Upper lobe of left lung (tissue), 6 donors: Measurements from ENCODE around the gene POLR2I. TPM values are rescaled to one million over a fixed set of nuclear protein-coding genes. Genes with fewer than 3 reads are reported as not detected.

ENCODE experiments used
- ATAC-seq, 2 donors: fragments of 200-7000 bp; cut with Tn5 transposase; one replicate each; pipeline ENCODE4 v1.9.1; 2022; ENCODE audit warnings: mild to moderate bottlenecking in 2 of 2, moderate library complexity in 2 of 2; ENCODE audit not compliant: low FRiP score in 2 of 2
- DNase-seq, 2 donors: peaks; one replicate each; pipeline ENCODE4 v3.0.0-alpha.2; 2019 to 2020
- H3K27ac ChIP-seq, 4 donors: fragments of 200-600 bp; sonication (generic); one replicate each; pipeline ENCODE4 v1.5.1; 2016 to 2019
- H3K27me3 ChIP-seq, 4 donors: fragments of 200-600 bp; sonication (generic); one replicate each; pipeline ENCODE4 v1.5.1; 2017 to 2019
- H3K36me3 ChIP-seq, 4 donors: fragments of 200-600 bp; sonication (generic); one replicate each; pipeline ENCODE4 v1.5.1; 2016 to 2019
- H3K4me1 ChIP-seq, 4 donors: fragments of 200-600 bp; sonication (generic); one replicate each; pipeline ENCODE4 v1.5.1; 2018 to 2019
- H3K4me3 ChIP-seq, 4 donors: fragments of 200-600 bp; sonication (generic); one replicate each; pipeline ENCODE4 v1.5.1; 2017 to 2019; ENCODE audit warnings: mild to moderate bottlenecking in 2 of 4, moderate library complexity in 1 of 4
- H3K9me3 ChIP-seq, 4 donors: fragments of 200-600 bp; sonication (generic); one replicate each; pipeline ENCODE4 v1.5.1; 2018 to 2019
- EP300 ChIP-seq, 4 donors: sonication (generic); formaldehyde crosslinking; IDR thresholded peaks; one replicate each; pipeline ENCODE4 v1.5.1; 2017; ENCODE audit warnings: antibody characterized with exemption in 4 of 4, control low read depth in 2 of 4
- POLR2A ChIP-seq, 4 donors: fragments of 450-650 bp; IDR thresholded peaks; one replicate each; pipeline ENCODE4 v1.5.1; 2016 to 2017; ENCODE audit warnings: antibody characterized with exemption in 4 of 4, mild to moderate bottlenecking in 2 of 4
- POLR2AphosphoS5 ChIP-seq, 2 donors: sonication (generic); formaldehyde crosslinking; IDR thresholded peaks; one replicate each; pipeline ENCODE4 v1.5.1; 2017; ENCODE audit warnings: antibody characterized with exemption in 2 of 2
- WGBS, 2 donors: methylation state at CpG; one replicate each; pipeline ENCODE4 v1.1.5; 2017 to 2018; 5-methylcytosine and 5-hydroxymethylcytosine counted together
- total RNA-seq, 6 donors: library from RNA; depleted of rRNA in 4 of 6; stranded (reverse); fragments of >200 nt in 4 of 6; gene quantifications; one replicate each; pipeline versions ENCODE4 v1.1.0 to v1.2.1, GENCODE V29; 2016 to 2021
- TF ChIP-seq, protein P1 (sequence below), 6 experiments: fragments of 450-650 bp in 4 of 6; fragments of 200-600 bp in 2 of 6; sonication (generic) in 2 of 6; IDR thresholded peaks; one replicate each; pipeline ENCODE4 v1.5.1; 2016 to 2019; ENCODE audit warnings: antibody characterized with exemption in 6 of 6
- donor health status: DM: no; HTN: no; CAD: no; lungs with moderate emphysema.
- donor health status: DM: no; HTN: yes; CAD: no; lungs with severe emphysema.

Gene POLR2I
- total RNA-seq = 10 to 100 TPM; 36.2 to 81.7 (median 53.7) TPM

DNA sequence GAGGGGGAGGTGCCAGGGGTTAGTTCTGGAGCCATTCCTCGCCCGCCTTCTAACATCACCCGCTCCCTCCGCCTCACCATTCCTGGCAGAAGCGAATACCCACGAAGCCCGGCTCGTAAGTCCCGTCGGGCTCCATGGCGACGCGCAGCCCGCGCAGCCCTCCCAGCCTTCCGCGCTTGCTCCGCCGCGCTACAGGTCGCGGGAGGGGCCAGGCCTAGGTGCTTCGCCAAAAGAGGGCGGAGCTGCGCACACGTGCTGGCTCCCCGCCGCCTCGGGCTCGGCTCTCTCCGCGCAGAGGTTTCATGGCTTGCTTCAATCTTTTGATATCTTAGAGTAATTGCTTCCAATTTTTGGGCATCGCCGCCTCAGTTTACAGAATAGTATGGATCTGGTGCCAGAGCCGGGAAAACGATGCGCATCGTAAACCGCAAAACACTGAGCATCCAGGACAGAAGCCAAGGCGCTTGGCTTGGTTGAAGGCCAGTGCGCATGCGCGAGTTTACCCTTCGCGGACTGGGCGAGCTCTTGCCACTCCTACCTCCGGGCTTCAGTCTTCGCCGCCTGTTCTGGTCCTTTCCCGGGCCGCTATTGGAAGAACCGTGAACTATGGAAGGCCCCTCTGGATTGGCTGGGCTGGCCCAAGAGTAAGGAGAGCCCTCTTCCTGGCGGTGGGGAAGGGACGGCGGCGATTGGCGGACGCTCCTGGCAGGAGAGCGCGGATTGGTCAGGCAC lies at the start of gene POLR2I:
POLR2I (minus strand) TSS at position 155 of the 732 bp plus-strand sequence; CDS start at position 136, 19 bp downstream.
- TF ChIP-seq POLR2AphosphoS5 (IDR thresholded peaks at IDR 0.05) = peak; percentile 39 to 90
- TF ChIP-seq POLR2A (IDR thresholded peaks at IDR 0.05) = peak in 2 of 4 donors; percentile 45 to 75
- TF ChIP-seq, protein P1, sequence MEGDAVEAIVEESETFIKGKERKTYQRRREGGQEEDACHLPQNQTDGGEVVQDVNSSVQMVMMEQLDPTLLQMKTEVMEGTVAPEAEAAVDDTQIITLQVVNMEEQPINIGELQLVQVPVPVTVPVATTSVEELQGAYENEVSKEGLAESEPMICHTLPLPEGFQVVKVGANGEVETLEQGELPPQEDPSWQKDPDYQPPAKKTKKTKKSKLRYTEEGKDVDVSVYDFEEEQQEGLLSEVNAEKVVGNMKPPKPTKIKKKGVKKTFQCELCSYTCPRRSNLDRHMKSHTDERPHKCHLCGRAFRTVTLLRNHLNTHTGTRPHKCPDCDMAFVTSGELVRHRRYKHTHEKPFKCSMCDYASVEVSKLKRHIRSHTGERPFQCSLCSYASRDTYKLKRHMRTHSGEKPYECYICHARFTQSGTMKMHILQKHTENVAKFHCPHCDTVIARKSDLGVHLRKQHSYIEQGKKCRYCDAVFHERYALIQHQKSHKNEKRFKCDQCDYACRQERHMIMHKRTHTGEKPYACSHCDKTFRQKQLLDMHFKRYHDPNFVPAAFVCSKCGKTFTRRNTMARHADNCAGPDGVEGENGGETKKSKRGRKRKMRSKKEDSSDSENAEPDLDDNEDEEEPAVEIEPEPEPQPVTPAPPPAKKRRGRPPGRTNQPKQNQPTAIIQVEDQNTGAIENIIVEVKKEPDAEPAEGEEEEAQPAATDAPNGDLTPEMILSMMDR (IDR thresholded peaks at IDR 0.05) = peak in 1 of 6 experiments; percentile 9
- TF ChIP-seq EP300 (IDR thresholded peaks at IDR 0.05) = no peak
- no peaks in the 10 kb centered on the region for H3K27me3 ChIP-seq
- 0% methylated on average over 57 of the region's 60 CpGs; no CpG with 5 or more reads in 1 of the 2 donors for WGBS, 2 donors
- H3K9me3 ChIP-seq = no peaks in the 10 kb centered on the region
- DNase-seq (peak; percentile 97 to 99), ATAC-seq (peak; percentile 97 to 98)
- peaks cover 16 to 32% (median 24%) of the 10 kb centered on the region in 4 donors for H3K4me1 ChIP-seq
- H3K36me3 ChIP-seq = peaks cover 3 to 70% (median 32%) of the 10 kb centered on the region in 4 donors
- H3K27ac ChIP-seq = peak within 1 kb of the TSS; percentile 81 to 92 (median 90)
- H3K4me3 ChIP-seq = peak within 1 kb of the TSS; percentile 75 to 97 (median 79)

DNA sequence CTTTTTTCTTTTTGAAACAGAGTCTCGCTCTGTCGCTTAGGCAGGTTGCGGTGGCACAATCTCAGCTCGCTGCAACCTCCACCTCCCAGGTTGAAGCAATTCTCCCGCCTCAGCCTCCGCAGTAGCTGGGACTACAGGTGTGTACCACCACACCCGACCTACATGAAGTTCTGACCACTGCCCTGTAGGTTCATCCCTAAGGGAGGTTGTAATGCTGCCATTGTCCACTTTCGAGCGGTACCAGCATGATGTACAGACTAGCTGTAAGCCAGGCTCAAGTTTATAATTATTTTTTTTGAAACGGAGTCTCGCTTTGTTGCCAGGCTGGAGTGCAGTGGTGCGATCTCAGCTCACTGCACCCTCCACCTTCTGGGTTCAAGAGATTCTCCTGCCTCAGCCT lies 49.1 kb upstream of the POLR2I start:
- TF ChIP-seq, protein P1 (IDR thresholded peaks at IDR 0.05) = no peak
- TF ChIP-seq POLR2AphosphoS5 (IDR thresholded peaks at IDR 0.05) (no peak), EP300 (IDR thresholded peaks at IDR 0.05) (no peak)
- 96 to 99% methylated on average over 12 of the region's 12 CpGs for WGBS, 2 donors
- peaks cover 0 to 12% (median 0%) of the 10 kb centered on the region in 4 donors for H3K36me3 ChIP-seq
- no peak overlapping the region for H3K4me3 ChIP-seq
- no peak overlapping the region for H3K27ac ChIP-seq
- no peaks in the 10 kb centered on the region for H3K9me3 ChIP-seq
- DNase-seq (no peak), ATAC-seq (no peak)
- H3K4me1 ChIP-seq = peaks cover 0 to under 1% (median 0%) of the 10 kb centered on the region in 4 donors
- no peaks in the 10 kb centered on the region for H3K27me3 ChIP-seq

DNA sequence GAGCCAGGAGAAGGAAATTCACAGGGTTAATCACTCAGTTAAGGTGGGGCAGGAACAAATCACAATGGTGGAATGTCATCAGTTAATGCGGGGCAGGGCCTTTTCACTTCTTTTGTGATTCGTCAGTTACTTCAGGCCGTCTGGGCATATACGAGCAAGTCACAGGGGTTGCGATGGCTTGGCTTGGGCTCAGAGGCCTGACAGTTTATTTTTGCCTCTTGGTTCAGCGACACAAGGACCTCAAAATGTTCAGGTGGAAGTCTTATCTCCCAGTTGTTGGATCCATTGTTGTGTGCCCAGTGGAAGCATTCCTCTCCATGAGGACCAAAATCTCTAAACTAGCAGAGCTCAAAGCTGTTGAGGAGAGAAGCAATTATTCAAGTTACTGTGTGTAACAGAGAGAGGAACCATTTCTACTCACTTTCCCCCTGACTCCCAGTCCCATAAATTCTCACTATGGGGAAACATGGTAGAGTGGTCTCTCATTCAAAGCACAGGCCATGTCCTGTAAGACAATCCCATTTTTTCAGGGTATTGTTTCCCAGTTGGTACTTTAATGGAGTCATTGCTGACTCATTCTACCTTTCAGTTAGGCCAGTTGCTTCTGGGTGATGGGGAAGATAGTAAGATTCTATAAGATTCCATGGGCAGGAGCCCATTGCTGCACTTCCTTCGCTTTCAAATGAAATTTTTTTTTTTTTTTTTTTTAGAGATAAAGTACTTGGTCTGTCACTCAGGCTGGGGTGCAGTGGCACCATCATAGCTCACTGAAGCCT lies 46.3 kb upstream of the POLR2I start:
- 70 to 78% methylated on average over 7 of the region's 7 CpGs for WGBS, 2 donors
- ATAC-seq (no peak), DNase-seq (no peak)
- Histone ChIP-seq H3K27me3 (no peaks in the 10 kb centered on the region), H3K4me3 (no peak overlapping the region), H3K9me3 (no peaks in the 10 kb centered on the region), H3K36me3 (peaks cover 0 to 6% (median 0%) of the 10 kb centered on the region in 4 donors), H3K4me1 (peaks cover 0 to 9% (median 0%) of the 10 kb centered on the region in 4 donors), H3K27ac (no peak overlapping the region)
- no peak for TF ChIP-seq POLR2AphosphoS5 (IDR thresholded peaks at IDR 0.05)
- TF ChIP-seq, protein P1 (IDR thresholded peaks at IDR 0.05) = no peak
- TF ChIP-seq POLR2A (IDR thresholded peaks at IDR 0.05) = no peak
- no peak for TF ChIP-seq EP300 (IDR thresholded peaks at IDR 0.05)

DNA sequence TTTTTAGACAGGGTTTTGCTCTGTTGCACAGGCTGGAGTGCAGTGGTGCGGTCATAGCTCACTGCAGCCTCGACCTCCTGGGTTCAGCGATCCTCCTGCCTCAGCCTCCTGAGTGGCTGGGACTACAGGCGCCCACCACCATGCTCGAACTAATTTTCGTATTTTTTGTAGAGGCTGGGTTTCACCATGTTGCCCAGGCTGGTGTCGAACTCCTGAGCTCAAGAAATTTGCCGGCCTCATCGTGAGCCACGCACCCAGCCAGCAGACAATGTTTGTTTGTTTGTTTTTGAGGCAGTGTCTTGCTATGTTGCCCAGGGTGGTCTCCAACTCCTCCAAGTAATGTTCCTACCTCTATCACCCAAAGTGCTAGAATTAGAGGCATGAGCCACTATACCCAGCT lies 38.5 kb upstream of the POLR2I start:
- Histone ChIP-seq H3K36me3 (peaks cover 7 to 33% (median 30%) of the 10 kb centered on the region in 4 donors), H3K4me1 (peaks cover 8 to 25% (median 14%) of the 10 kb centered on the region in 4 donors), H3K4me3 (peak overlapping the region in 2 of 4 donors; percentile 51 to 57), H3K27ac (peak overlapping the region; percentile 89 to 99 (median 96)), H3K9me3 (no peaks in the 10 kb centered on the region), H3K27me3 (no peaks in the 10 kb centered on the region)
- no peak for DNase-seq
- ATAC-seq = no peak
- 93% methylated on average over 10 of the region's 10 CpGs for WGBS, 2 donors
- TF ChIP-seq POLR2A (IDR thresholded peaks at IDR 0.05) = no peak
- TF ChIP-seq POLR2AphosphoS5 (IDR thresholded peaks at IDR 0.05) = no peak
- no peak for TF ChIP-seq EP300 (IDR thresholded peaks at IDR 0.05)
- TF ChIP-seq, protein P1 (IDR thresholded peaks at IDR 0.05) = no peak
